ENCODE results near the gene PC. TPM values are rescaled to one million over a fixed set of nuclear protein-coding genes. Genes with fewer than 3 reads are reported as not detected.
A peak's percentile ranks its signal among the peaks of the same experiment; 100 is the strongest.

PC gene
- total RNA-seq, 2 donors from 2014 or later, result 5.8 to 7.4 TPM

- Mint-ChIP-seq H3K27me3 (peaks cover 6% of the 10 kb centered on the region), H3K36me3 (ENCODE audit: low read depth) (no peaks in the 10 kb centered on the region), H3K4me1 (peaks cover 16% of the 10 kb centered on the region), H3K4me3 (no peak overlapping the region), H3K27ac (no peak overlapping the region)
- DNase-seq (no peak), ATAC-seq (no peak)
- H3K9me3 ChIP-seq (ENCODE audit: control insufficient read depth, low read length, poor library complexity, severe bottlenecking), result no peaks in the 10 kb centered on the region
Observed at GRCh38 chr11:66880496-66881450, 77.4 kb downstream of the PC start.

- peaks cover 16% of the 10 kb centered on the region for H3K4me1 Mint-ChIP-seq
- H3K9me3 ChIP-seq (ENCODE audit: control insufficient read depth, low read length, poor library complexity, severe bottlenecking), result no peaks in the 10 kb centered on the region
- H3K27ac Mint-ChIP-seq, result no peak overlapping the region
- H3K36me3 Mint-ChIP-seq (ENCODE audit: low read depth), result no peaks in the 10 kb centered on the region
- no peak for DNase-seq
- no peak for ATAC-seq
- H3K4me3 Mint-ChIP-seq, result peak overlapping the region; percentile 41
- peaks cover 6% of the 10 kb centered on the region for H3K27me3 Mint-ChIP-seq
Observed at GRCh38 chr11:66879999-66880398, 78.2 kb downstream of the PC start.

GRCh38 chr11:66879583-66879982, 78.6 kb downstream of the PC start:
- Mint-ChIP-seq H3K4me1 (peaks cover 16% of the 10 kb centered on the region), H3K4me3 (no peak overlapping the region), H3K27me3 (peaks cover 6% of the 10 kb centered on the region), H3K36me3 (ENCODE audit: low read depth) (no peaks in the 10 kb centered on the region), H3K27ac (peak overlapping the region; percentile 70)
- no peaks in the 10 kb centered on the region for H3K9me3 ChIP-seq (ENCODE audit: control insufficient read depth, low read length, poor library complexity, severe bottlenecking)
- ATAC-seq (no peak), DNase-seq (no peak)

GRCh38 chr11:66879000-66879399, 79.2 kb downstream of the PC start:
- DNase-seq (no peak), ATAC-seq (no peak)
- Mint-ChIP-seq H3K27ac (peak overlapping the region; percentile 70), H3K27me3 (peaks cover 6% of the 10 kb centered on the region), H3K4me3 (no peak overlapping the region), H3K36me3 (ENCODE audit: low read depth) (peaks cover 2% of the 10 kb centered on the region), H3K4me1 (peaks cover 16% of the 10 kb centered on the region)
- H3K9me3 ChIP-seq (ENCODE audit: control insufficient read depth, low read length, poor library complexity, severe bottlenecking), result no peaks in the 10 kb centered on the region

GRCh38 chr11:66878474-66878873, 79.7 kb downstream of the PC start:
- Mint-ChIP-seq H3K27me3 (peaks cover 6% of the 10 kb centered on the region), H3K4me3 (no peak overlapping the region), H3K27ac (no peak overlapping the region), H3K4me1 (peaks cover 16% of the 10 kb centered on the region), H3K36me3 (ENCODE audit: low read depth) (peaks cover 2% of the 10 kb centered on the region)
- DNase-seq, result no peak
- no peak for ATAC-seq
- H3K9me3 ChIP-seq (ENCODE audit: control insufficient read depth, low read length, poor library complexity, severe bottlenecking), result no peaks in the 10 kb centered on the region

GRCh38 chr11:66877588-66878385, 80.4 kb downstream of the PC start:
- ATAC-seq (no peak), DNase-seq (no peak)
- no peak overlapping the region for H3K27ac Mint-ChIP-seq

GRCh38 chr11:66875378-66875777, 82.8 kb downstream of the PC start:
- no peaks in the 10 kb centered on the region for H3K27me3 Mint-ChIP-seq
- H3K4me1 Mint-ChIP-seq, result peaks cover 2% of the 10 kb centered on the region
- H3K27ac Mint-ChIP-seq, result peak overlapping the region; percentile 57
- no peak overlapping the region for H3K4me3 Mint-ChIP-seq
- no peak for DNase-seq
- H3K9me3 ChIP-seq (ENCODE audit: control insufficient read depth, low read length, poor library complexity, severe bottlenecking), result no peaks in the 10 kb centered on the region
- no peak for ATAC-seq
- peaks cover 2% of the 10 kb centered on the region for H3K36me3 Mint-ChIP-seq (ENCODE audit: low read depth)

More at GRCh38 chr11:66877588-66878385, 80.4 kb downstream of the PC start:
- peaks cover 6% of the 10 kb centered on the region for H3K27me3 Mint-ChIP-seq
- H3K4me1 Mint-ChIP-seq, result peaks cover 16% of the 10 kb centered on the region
- peaks cover 2% of the 10 kb centered on the region for H3K36me3 Mint-ChIP-seq (ENCODE audit: low read depth)
- H3K4me3 Mint-ChIP-seq, result no peak overlapping the region
- no peaks in the 10 kb centered on the region for H3K9me3 ChIP-seq (ENCODE audit: control insufficient read depth, low read length, poor library complexity, severe bottlenecking)

- no peak for DNase-seq
- Mint-ChIP-seq H3K27ac (no peak overlapping the region), H3K27me3 (no peaks in the 10 kb centered on the region), H3K36me3 (ENCODE audit: low read depth) (peaks cover 2% of the 10 kb centered on the region), H3K4me3 (no peak overlapping the region), H3K4me1 (no peaks in the 10 kb centered on the region)
- no peak for ATAC-seq
- H3K9me3 ChIP-seq (ENCODE audit: control insufficient read depth, low read length, poor library complexity, severe bottlenecking), result no peaks in the 10 kb centered on the region
Observed at GRCh38 chr11:66874232-66874631, 84.0 kb downstream of the PC start.

GRCh38 chr11:66871521-66871901, 86.7 kb downstream of the PC start:
- H3K36me3 Mint-ChIP-seq (ENCODE audit: low read depth), result peaks cover 2% of the 10 kb centered on the region
- peaks cover 4% of the 10 kb centered on the region for H3K4me1 Mint-ChIP-seq

GRCh38 chr11:66870616-66871520, 87.3 kb downstream of the PC start:
- Mint-ChIP-seq H3K27ac (no peak overlapping the region), H3K36me3 (ENCODE audit: low read depth) (peaks cover 2% of the 10 kb centered on the region), H3K27me3 (no peaks in the 10 kb centered on the region), H3K4me1 (peaks cover 4% of the 10 kb centered on the region), H3K4me3 (no peak overlapping the region)
- DNase-seq (no peak), ATAC-seq (no peak)
- no peaks in the 10 kb centered on the region for H3K9me3 ChIP-seq (ENCODE audit: control insufficient read depth, low read length, poor library complexity, severe bottlenecking)

More at GRCh38 chr11:66871521-66871901, 86.7 kb downstream of the PC start:
- H3K27ac Mint-ChIP-seq, result no peak overlapping the region
- DNase-seq (no peak), ATAC-seq (no peak)
- H3K9me3 ChIP-seq (ENCODE audit: control insufficient read depth, low read length, poor library complexity, severe bottlenecking), result no peaks in the 10 kb centered on the region
- no peaks in the 10 kb centered on the region for H3K27me3 Mint-ChIP-seq
- H3K4me3 Mint-ChIP-seq, result no peak overlapping the region

GRCh38 chr11:66870131-66870530, 88.1 kb downstream of the PC start:
- H3K36me3 Mint-ChIP-seq (ENCODE audit: low read depth), result peaks cover 2% of the 10 kb centered on the region
- ATAC-seq, result no peak
- no peaks in the 10 kb centered on the region for H3K27me3 Mint-ChIP-seq
- H3K4me1 Mint-ChIP-seq, result peaks cover 4% of the 10 kb centered on the region
- DNase-seq, result no peak
- no peak overlapping the region for H3K4me3 Mint-ChIP-seq
- H3K27ac Mint-ChIP-seq, result no peak overlapping the region
- no peaks in the 10 kb centered on the region for H3K9me3 ChIP-seq (ENCODE audit: control insufficient read depth, low read length, poor library complexity, severe bottlenecking)

- H3K4me1 Mint-ChIP-seq, result peaks cover 4% of the 10 kb centered on the region
- no peak overlapping the region for H3K4me3 Mint-ChIP-seq
- no peaks in the 10 kb centered on the region for H3K9me3 ChIP-seq (ENCODE audit: control insufficient read depth, low read length, poor library complexity, severe bottlenecking)
- no peaks in the 10 kb centered on the region for H3K27me3 Mint-ChIP-seq
- no peak overlapping the region for H3K27ac Mint-ChIP-seq
- DNase-seq, result no peak
- no peak for ATAC-seq
- H3K36me3 Mint-ChIP-seq (ENCODE audit: low read depth), result peaks cover 2% of the 10 kb centered on the region
Observed at GRCh38 chr11:66869567-66869870, 88.7 kb downstream of the PC start.
